Mammary epithelial cell (primary cell): ENCODE results near the gene TMEM94.
"Not testable (repeated sequence)": the region's sequence is repeated elsewhere in the genome, so short reads cannot be mapped to it uniquely, and the experiment has no call there.

Experiments used
- EZH2 ChIP-seq: IDR thresholded peaks from 2 replicates; pipeline ENCODE4 v1.6.1; 2012; ENCODE audit warnings: low read length, inconsistent platforms, borderline replicate concordance
- TF ChIP-seq, protein P1 (sequence below), 2 donors: IDR thresholded peaks in 1 of 2; conservative IDR thresholded peaks in 1 of 2; 2 replicates each; pipeline ENCODE4 v1.5.1; 2011 to 2012; ENCODE audit warnings: inconsistent platforms in 2 of 2, low read length in 2 of 2, mild to moderate bottlenecking in 2 of 2, control low read depth in 1 of 2, low read depth in 1 of 2; ENCODE audit not compliant: insufficient read depth in 1 of 2; ENCODE audit errors: extremely low read depth in 1 of 2

DNA sequence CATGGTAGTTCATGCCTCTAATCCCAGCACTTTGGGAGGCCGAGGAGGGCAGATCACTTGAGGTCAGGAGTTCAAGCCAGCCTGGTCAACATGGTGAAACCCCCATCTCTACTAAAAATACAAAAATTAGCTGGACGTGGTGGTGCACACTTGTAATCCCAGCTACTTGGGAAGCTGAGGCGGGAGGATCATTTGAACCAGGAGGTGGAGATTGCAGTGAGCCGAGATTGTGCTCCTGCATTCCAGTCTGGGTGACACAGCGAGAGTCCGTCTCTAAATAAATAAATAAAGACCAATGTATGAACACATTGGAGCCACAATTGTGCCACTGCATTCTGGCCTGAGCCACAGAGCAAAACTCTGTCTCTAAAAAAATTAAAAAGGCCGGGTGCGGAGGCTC is 19.0 kb upstream of the TMEM94 start:
- TF ChIP-seq, protein P1, sequence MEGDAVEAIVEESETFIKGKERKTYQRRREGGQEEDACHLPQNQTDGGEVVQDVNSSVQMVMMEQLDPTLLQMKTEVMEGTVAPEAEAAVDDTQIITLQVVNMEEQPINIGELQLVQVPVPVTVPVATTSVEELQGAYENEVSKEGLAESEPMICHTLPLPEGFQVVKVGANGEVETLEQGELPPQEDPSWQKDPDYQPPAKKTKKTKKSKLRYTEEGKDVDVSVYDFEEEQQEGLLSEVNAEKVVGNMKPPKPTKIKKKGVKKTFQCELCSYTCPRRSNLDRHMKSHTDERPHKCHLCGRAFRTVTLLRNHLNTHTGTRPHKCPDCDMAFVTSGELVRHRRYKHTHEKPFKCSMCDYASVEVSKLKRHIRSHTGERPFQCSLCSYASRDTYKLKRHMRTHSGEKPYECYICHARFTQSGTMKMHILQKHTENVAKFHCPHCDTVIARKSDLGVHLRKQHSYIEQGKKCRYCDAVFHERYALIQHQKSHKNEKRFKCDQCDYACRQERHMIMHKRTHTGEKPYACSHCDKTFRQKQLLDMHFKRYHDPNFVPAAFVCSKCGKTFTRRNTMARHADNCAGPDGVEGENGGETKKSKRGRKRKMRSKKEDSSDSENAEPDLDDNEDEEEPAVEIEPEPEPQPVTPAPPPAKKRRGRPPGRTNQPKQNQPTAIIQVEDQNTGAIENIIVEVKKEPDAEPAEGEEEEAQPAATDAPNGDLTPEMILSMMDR (conservative IDR thresholded peaks at IDR 0.05 in 1 of 2, IDR thresholded peaks at IDR 0.05 in 1 of 2; ENCODE audit: extremely low read depth in 1 of 2, insufficient read depth in 1 of 2, low read depth in 1 of 2, low read length in 2 of 2), result not testable (repeated sequence)
- not testable (repeated sequence) for TF ChIP-seq EZH2
